PC-9 (cell line): ENCODE results near the gene PSD2. TPM values are rescaled to one million over a fixed set of nuclear protein-coding genes. Genes with fewer than 3 reads are reported as not detected.

Experiments used
- BruUV-seq: library from RNA; stranded (reverse); fragments of 400-500 nt; replicated peaks from 2 replicates; lab custom pipeline; 2021; lab: Mats Ljungman, UMichigan
- CTCF ChIA-PET: fragments of 300-600 bp; sonication (Branson Sonifier 250); formaldehyde crosslinking; loops from one replicate; lab custom pipeline; 2022; ENCODE audit warnings: antibody characterized with exemption; lab: Charles Lee
- POLR2A ChIA-PET: fragments of 300-600 bp; sonication (Branson Sonifier 250); formaldehyde crosslinking; loops from one replicate; lab custom pipeline; 2022; ENCODE audit warnings: antibody characterized with exemption; ENCODE audit not compliant: unreplicated experiment; lab: Charles Lee
- DNase-seq, 2 experiments: peaks; one replicate each; pipeline versions ENCODE4 v3.0.0 to v3.0.0-alpha.2; 2015 to 2022; ENCODE audit warnings: mixed read lengths in 1 of 2
- H2AFZ ChIP-seq: fragments of 200-600 bp; sonication (generic); 2 replicates; pipeline ENCODE4 v1.8.1; 2017; ENCODE audit warnings: antibody characterized with exemption
- H3F3A ChIP-seq: fragments of 200-600 bp; sonication (generic); 2 replicates; pipeline ENCODE4 v1.8.1; 2017; ENCODE audit warnings: antibody characterized with exemption, mild to moderate bottlenecking, low read depth; ENCODE audit not compliant: insufficient read depth
- H3K27ac ChIP-seq: fragments of 200-600 bp; sonication (generic); 2 replicates; pipeline ENCODE4 v1.6.1; 2016; ENCODE audit warnings: mixed run types
- H3K27me3 ChIP-seq: fragments of 200-600 bp; sonication (generic); 2 replicates; pipeline ENCODE4 v1.6.1; 2016; ENCODE audit warnings: low read depth, mixed run types; ENCODE audit not compliant: insufficient read depth
- H3K36me3 ChIP-seq: fragments of 200-600 bp; sonication (generic); 2 replicates; pipeline ENCODE4 v1.6.1; 2016; ENCODE audit warnings: low read depth, mixed run types
- H3K4me1 ChIP-seq: fragments of 200-600 bp; sonication (generic); replicated peaks from 2 replicates; pipeline ENCODE4 v1.6.1; 2016; ENCODE audit warnings: mixed run types; ENCODE audit not compliant: insufficient read depth
- H3K4me2 ChIP-seq: fragments of 200-600 bp; sonication (generic); 2 replicates; pipeline ENCODE4 v1.6.1; 2017; ENCODE audit warnings: mixed run types
- H3K4me3 ChIP-seq: fragments of 200-600 bp; sonication (generic); 2 replicates; pipeline ENCODE4 v1.6.1; 2016; ENCODE audit warnings: mixed run types
- H3K79me2 ChIP-seq: fragments of 200-600 bp; sonication (generic); 2 replicates; pipeline ENCODE4 v1.6.1; 2017; ENCODE audit warnings: low read depth, mixed run types
- H3K9me2 ChIP-seq: fragments of 200-600 bp; sonication (generic); 2 replicates; pipeline ENCODE4 v1.8.1; 2017; ENCODE audit warnings: mild to moderate bottlenecking; ENCODE audit not compliant: insufficient read depth
- H3K9me3 ChIP-seq: fragments of 200-600 bp; sonication (generic); 2 replicates; pipeline ENCODE4 v1.8.1; 2016; ENCODE audit warnings: low read depth; ENCODE audit not compliant: insufficient read depth
- H4K20me1 ChIP-seq: fragments of 200-600 bp; sonication (generic); 2 replicates; pipeline ENCODE4 v1.8.1; 2017; ENCODE audit not compliant: insufficient read depth
- EZH2 ChIP-seq: fragments of 200-600 bp; sonication (generic); IDR thresholded peaks from 2 replicates; pipeline ENCODE4 v1.8.0; 2017; ENCODE audit warnings: antibody characterized with exemption, low read depth
- intact Hi-C: fragments of 100-400 bp; cut with micrococcal nuclease; formaldehyde crosslinking; loops from one replicate; pipeline ENCODE4 v1.10.0; 2022; ENCODE audit not compliant: unreplicated experiment
- total RNA-seq: library from RNA; stranded (reverse); gene quantifications from 2 replicates; pipeline ENCODE4 v1.2.3, GENCODE V29; 2021
- TF ChIP-seq, protein P1 (sequence below): fragments of 200-600 bp; sonication (generic); conservative IDR thresholded peaks from 2 replicates; pipeline ENCODE4 v1.6.1; 2017; ENCODE audit warnings: mixed run types, antibody characterized with exemption, mild to moderate bottlenecking, moderate library complexity

The PSD2 gene
- total RNA-seq, 1 experiment from 2014 or later, result 0.07 TPM

DNA sequence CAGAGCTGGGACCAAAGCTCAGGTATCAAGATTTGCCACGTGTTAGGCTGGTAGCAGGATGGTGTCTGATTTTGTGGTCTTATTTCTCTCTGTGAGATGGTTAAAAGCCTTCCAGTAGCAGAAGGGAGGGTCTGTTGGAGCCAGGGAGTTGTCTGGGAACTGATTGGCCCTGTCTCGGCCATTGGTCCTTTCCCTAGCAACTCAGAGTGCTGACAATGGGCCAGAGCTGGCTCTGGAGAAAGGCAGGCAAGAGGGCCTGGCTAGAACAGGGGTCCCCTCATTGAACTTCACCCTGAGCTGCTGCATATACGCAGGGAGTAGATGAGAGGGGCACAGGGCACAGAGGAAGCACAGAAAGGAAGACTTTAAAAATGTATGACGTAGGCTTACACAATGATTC is 92.8 kb downstream of the PSD2 start:
- no peaks in the 10 kb centered on the region for H4K20me1 ChIP-seq
- DNase-seq, result no peak
- H2AFZ ChIP-seq, result no peak overlapping the region
- H3K4me2 ChIP-seq, result no peak overlapping the region
- no peaks in the 10 kb centered on the region for H3K9me2 ChIP-seq
- no peaks in the 10 kb centered on the region for H3K27me3 ChIP-seq
- no peaks in the 10 kb centered on the region for H3K79me2 ChIP-seq
- no peak overlapping the region for H3K4me3 ChIP-seq
- no peaks in the 10 kb centered on the region for H3K36me3 ChIP-seq
- H3F3A ChIP-seq, result no peaks in the 10 kb centered on the region
- intact Hi-C loops, result no loop called here
- H3K4me1 ChIP-seq, result no peaks in the 10 kb centered on the region
- H3K9me3 ChIP-seq, result no peaks in the 10 kb centered on the region
- TF ChIP-seq, protein P1, sequence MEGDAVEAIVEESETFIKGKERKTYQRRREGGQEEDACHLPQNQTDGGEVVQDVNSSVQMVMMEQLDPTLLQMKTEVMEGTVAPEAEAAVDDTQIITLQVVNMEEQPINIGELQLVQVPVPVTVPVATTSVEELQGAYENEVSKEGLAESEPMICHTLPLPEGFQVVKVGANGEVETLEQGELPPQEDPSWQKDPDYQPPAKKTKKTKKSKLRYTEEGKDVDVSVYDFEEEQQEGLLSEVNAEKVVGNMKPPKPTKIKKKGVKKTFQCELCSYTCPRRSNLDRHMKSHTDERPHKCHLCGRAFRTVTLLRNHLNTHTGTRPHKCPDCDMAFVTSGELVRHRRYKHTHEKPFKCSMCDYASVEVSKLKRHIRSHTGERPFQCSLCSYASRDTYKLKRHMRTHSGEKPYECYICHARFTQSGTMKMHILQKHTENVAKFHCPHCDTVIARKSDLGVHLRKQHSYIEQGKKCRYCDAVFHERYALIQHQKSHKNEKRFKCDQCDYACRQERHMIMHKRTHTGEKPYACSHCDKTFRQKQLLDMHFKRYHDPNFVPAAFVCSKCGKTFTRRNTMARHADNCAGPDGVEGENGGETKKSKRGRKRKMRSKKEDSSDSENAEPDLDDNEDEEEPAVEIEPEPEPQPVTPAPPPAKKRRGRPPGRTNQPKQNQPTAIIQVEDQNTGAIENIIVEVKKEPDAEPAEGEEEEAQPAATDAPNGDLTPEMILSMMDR, result no peak
- TF ChIP-seq EZH2, result no peak
- H3K27ac ChIP-seq, result no peak overlapping the region
- ChIA-PET CTCF (no interaction called here), POLR2A (no interaction called here)
- no TSS peak for BruUV-seq

DNA sequence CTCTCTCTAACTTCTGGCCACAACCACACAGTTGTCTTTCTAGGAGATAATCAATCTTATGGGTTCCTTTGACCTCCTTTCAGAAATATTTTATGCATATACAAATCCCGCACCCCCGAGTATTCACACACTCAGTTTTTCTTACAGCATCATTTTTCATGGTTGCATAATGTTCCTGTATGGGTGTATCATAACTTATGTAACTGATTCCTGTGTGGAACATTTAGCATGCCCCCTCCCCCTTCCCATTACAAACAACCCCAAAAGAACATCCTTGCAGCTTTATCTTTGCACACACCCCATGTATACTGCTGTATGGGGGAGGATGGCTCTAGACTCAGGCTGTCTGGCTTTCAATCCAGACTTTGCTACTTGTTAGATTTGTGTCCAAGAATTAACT is 93.8 kb downstream of the PSD2 start:
- H3K36me3 ChIP-seq, result no peaks in the 10 kb centered on the region
- H3K27ac ChIP-seq, result no peak overlapping the region
- no peaks in the 10 kb centered on the region for H3K79me2 ChIP-seq
- H3K9me2 ChIP-seq, result no peaks in the 10 kb centered on the region
- H3F3A ChIP-seq, result no peaks in the 10 kb centered on the region
- H4K20me1 ChIP-seq, result no peaks in the 10 kb centered on the region
- H3K4me2 ChIP-seq, result no peak overlapping the region
- no peak overlapping the region for H2AFZ ChIP-seq
- TF ChIP-seq, protein P1, result no peak
- no peak for TF ChIP-seq EZH2
- no TSS peak for BruUV-seq
- POLR2A ChIA-PET, result no interaction called here
- no peaks in the 10 kb centered on the region for H3K27me3 ChIP-seq
- intact Hi-C loops, result no loop called here
- no peaks in the 10 kb centered on the region for H3K9me3 ChIP-seq
- no peak overlapping the region for H3K4me3 ChIP-seq
- CTCF ChIA-PET, result no interaction called here
- no peaks in the 10 kb centered on the region for H3K4me1 ChIP-seq
- DNase-seq, result no peak

DNA sequence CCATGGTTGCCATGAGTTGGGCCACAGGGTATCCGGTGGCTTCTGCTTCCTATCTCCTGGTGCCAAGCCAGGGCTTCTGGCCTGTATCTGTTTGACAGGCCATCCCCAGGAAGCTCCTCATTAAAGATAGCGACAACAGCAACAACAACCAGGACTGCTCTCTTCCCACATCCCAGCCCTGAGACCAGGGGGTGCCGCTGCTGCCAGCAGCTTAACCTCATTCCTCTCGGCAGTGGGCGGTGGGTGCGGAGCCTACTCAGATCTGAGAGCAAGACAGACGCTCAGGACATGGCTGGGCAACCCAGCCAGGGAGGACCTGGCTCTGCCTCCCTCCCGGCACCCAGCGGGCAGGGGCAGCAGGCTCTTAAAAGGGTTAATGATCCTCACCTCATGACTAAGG is 98.3 kb downstream of the PSD2 start:
- Histone ChIP-seq H3K4me2 (no peak overlapping the region), H4K20me1 (no peaks in the 10 kb centered on the region), H3K27me3 (no peaks in the 10 kb centered on the region), H2AFZ (no peak overlapping the region), H3K27ac (no peak overlapping the region), H3K9me2 (no peaks in the 10 kb centered on the region), H3K36me3 (no peaks in the 10 kb centered on the region), H3K4me3 (no peak overlapping the region), H3F3A (no peaks in the 10 kb centered on the region), H3K4me1 (no peaks in the 10 kb centered on the region), H3K9me3 (no peaks in the 10 kb centered on the region), H3K79me2 (no peaks in the 10 kb centered on the region)
- ChIA-PET CTCF (no interaction called here), POLR2A (no interaction called here)
- DNase-seq, result no peak
- TF ChIP-seq, protein P1, result no peak
- no peak for TF ChIP-seq EZH2
- intact Hi-C loops, result no loop called here
- BruUV-seq, result no TSS peak

Other genes with a start within 250 kb of the PSD2 start
- gene UBE2D2, start 234.5 kb upstream of the PSD2 start, total RNA-seq, result 86.2 and 115 TPM in 2 replicates
- gene CXXC5, start 147.5 kb upstream of the PSD2 start, total RNA-seq, result 59.9 and 68.2 TPM in 2 replicates
- not detected in 2 replicates for gene NRG2, start 247.5 kb downstream of the PSD2 start, total RNA-seq